ENCODE results near the gene CFP.

CFP gene

DNA sequence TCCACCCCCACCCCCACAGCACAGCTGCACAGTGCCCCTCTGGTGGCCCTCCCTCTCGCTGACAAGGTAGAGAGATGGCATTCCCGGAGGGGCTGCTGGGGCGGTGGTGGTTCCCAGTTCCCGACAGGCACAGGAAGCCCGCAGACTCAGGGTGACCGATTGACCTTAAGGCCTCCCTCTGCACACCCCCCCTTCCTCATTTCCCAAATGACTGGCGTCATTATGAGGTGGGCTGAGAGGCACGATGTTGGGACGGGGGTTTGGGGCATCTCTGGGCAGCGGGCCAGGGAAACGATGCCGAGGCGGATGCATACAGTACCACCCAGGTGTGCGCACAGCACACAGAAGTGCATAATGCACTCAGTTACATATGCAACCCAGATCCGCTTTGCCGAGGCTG, 51.0 kb downstream of the CFP start:
- Mint-ChIP-seq H3K36me3 (ENCODE audit: low read depth) (peaks cover 3% of the 10 kb centered on the region), H3K27ac (no peak overlapping the region)

DNA sequence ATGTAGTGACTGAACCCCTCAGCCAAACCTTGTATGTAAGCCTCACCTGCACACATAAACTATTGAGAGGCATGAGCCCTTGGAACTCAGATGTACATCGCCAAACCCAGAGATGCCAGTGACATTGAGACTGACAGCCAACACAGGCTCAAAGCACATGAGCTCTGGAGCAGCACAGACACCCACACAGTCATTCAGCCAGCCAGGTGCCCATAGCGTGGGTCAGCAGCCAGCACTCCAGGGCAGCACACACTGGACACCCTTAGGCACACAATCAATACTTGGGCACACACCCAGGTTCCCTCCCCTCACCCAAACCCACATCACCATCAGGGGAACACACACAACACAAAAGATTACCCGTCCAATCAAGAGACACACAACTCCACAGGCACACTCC, 51.8 kb downstream of the CFP start:
- H3K9me3 Mint-ChIP-seq: no peaks in the 10 kb centered on the region
- H3K27ac Mint-ChIP-seq: no peak overlapping the region
- H3K4me3 Mint-ChIP-seq: no peak overlapping the region
- H3K27me3 Mint-ChIP-seq (ENCODE audit: low read depth): no peaks in the 10 kb centered on the region
- H3K4me1 Mint-ChIP-seq (ENCODE audit: low read depth): peaks cover 28% of the 10 kb centered on the region
- H3K36me3 Mint-ChIP-seq (ENCODE audit: low read depth): peaks cover 3% of the 10 kb centered on the region

More for the DNA sequence above, 51.0 kb downstream of the CFP start:
- Mint-ChIP-seq H3K4me3 (no peak overlapping the region), H3K4me1 (ENCODE audit: low read depth) (peaks cover 25% of the 10 kb centered on the region), H3K27me3 (ENCODE audit: low read depth) (no peaks in the 10 kb centered on the region), H3K9me3 (no peaks in the 10 kb centered on the region)

GRCh38 chrX:47577424-47577823, 52.3 kb downstream of the CFP start:
- peaks cover 28% of the 10 kb centered on the region for H3K4me1 Mint-ChIP-seq (ENCODE audit: low read depth)
- no peak overlapping the region for H3K4me3 Mint-ChIP-seq
- peaks cover 3% of the 10 kb centered on the region for H3K36me3 Mint-ChIP-seq (ENCODE audit: low read depth)
- no peaks in the 10 kb centered on the region for H3K27me3 Mint-ChIP-seq (ENCODE audit: low read depth)
- H3K9me3 Mint-ChIP-seq: no peaks in the 10 kb centered on the region
- no peak overlapping the region for H3K27ac Mint-ChIP-seq

- Mint-ChIP-seq H3K27me3 (ENCODE audit: low read depth) (no peaks in the 10 kb centered on the region), H3K27ac (no peak overlapping the region), H3K9me3 (no peaks in the 10 kb centered on the region), H3K36me3 (ENCODE audit: low read depth) (peaks cover 6% of the 10 kb centered on the region), H3K4me1 (ENCODE audit: low read depth) (peaks cover 19% of the 10 kb centered on the region), H3K4me3 (no peak overlapping the region)
Measured at GRCh38 chrX:47576021-47576898, 53.5 kb downstream of the CFP start.

GRCh38 chrX:47574547-47575301, 55.0 kb downstream of the CFP start:
- H3K27me3 Mint-ChIP-seq (ENCODE audit: low read depth): no peaks in the 10 kb centered on the region
- H3K4me1 Mint-ChIP-seq (ENCODE audit: low read depth): peaks cover 17% of the 10 kb centered on the region
- no peak overlapping the region for H3K27ac Mint-ChIP-seq
- no peak overlapping the region for H3K4me3 Mint-ChIP-seq
- no peaks in the 10 kb centered on the region for H3K9me3 Mint-ChIP-seq
- peaks cover 16% of the 10 kb centered on the region for H3K36me3 Mint-ChIP-seq (ENCODE audit: low read depth)

GRCh38 chrX:47574076-47574546, 55.6 kb downstream of the CFP start:
- H3K9me3 Mint-ChIP-seq: no peaks in the 10 kb centered on the region
- H3K4me3 Mint-ChIP-seq: no peak overlapping the region
- peaks cover 20% of the 10 kb centered on the region for H3K36me3 Mint-ChIP-seq (ENCODE audit: low read depth)
- H3K4me1 Mint-ChIP-seq (ENCODE audit: low read depth): peaks cover 12% of the 10 kb centered on the region
- H3K27ac Mint-ChIP-seq: no peak overlapping the region
- no peaks in the 10 kb centered on the region for H3K27me3 Mint-ChIP-seq (ENCODE audit: low read depth)

DNA sequence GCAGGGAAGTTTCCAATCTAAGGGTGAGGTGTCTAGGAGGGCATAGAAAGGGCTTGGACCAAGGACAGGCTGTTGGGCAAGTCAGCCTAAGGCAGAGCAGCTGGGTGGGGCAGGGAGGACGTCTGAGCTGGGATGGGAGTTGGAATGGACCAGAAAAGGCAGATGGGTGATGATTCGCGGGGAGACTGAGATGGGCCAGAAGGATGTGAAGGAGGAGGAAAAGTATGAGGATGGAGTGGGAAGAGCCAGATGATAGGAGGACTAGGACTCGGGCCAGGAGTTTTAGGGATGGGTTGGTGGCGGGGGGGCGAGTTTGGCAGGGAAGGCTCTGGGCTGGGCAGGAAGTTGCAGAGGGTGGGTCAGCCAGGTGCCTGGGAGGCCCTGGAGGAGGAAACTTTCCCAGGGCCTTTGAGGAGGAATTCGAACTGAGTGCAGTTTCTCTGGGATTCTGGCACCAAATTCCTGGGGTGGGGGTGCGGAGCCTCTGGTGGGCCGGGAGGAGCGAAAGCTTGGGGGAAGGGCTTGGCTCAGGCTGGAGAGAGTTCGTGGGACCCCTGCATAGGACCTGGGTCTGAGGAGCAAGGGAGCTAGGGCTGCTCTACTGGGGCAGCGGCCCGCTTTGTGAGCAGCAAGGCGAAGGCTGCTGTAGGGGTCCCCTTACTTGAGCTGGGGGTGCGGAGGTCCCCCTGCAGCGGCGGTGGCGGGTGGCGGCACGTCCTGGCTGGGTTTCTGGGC, 56.2 kb downstream of the CFP start:
- H3K27ac Mint-ChIP-seq: no peak overlapping the region
- no peaks in the 10 kb centered on the region for H3K9me3 Mint-ChIP-seq
- H3K4me3 Mint-ChIP-seq: no peak overlapping the region
- H3K36me3 Mint-ChIP-seq (ENCODE audit: low read depth): peaks cover 23% of the 10 kb centered on the region
- H3K4me1 Mint-ChIP-seq (ENCODE audit: low read depth): peaks cover 12% of the 10 kb centered on the region
- no peaks in the 10 kb centered on the region for H3K27me3 Mint-ChIP-seq (ENCODE audit: low read depth)
